ENCODE measurements around the gene HCN1.

The HCN1 gene

GRCh38 chr5:45274241-45274640 is 421.9 kb downstream of the HCN1 start:
- DNase-seq: no peak

- DNase-seq: no peak
Observed at GRCh38 chr5:45271626-45272025, 424.6 kb downstream of the HCN1 start.

- no peak for DNase-seq
Observed at GRCh38 chr5:45264447-45264846, 431.7 kb downstream of the HCN1 start.

GRCh38 chr5:45262061-45262590 is 434.1 kb downstream of the HCN1 start:
- no peak for DNase-seq

- no peak for DNase-seq
Observed at GRCh38 chr5:45261125-45261524, 435.1 kb downstream of the HCN1 start.

DNA sequence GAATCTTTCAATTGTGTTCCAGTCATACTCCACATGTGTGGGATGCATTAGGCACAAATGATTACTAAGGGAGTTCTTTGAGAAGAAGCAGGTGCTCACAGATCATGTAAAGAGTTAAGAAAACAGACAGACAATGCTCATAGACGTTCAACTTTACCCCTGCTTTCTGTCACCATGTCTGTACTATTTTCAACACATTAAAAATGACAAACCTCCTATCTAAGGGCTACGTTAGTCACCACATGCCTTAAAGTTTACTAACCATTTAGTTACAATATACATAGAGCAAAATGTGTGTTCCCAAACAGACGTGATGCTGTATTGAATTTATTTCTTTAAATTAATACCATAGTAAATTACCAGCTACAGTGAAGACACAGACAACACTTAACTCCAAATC is 435.9 kb downstream of the HCN1 start:
- DNase-seq: no peak

DNA sequence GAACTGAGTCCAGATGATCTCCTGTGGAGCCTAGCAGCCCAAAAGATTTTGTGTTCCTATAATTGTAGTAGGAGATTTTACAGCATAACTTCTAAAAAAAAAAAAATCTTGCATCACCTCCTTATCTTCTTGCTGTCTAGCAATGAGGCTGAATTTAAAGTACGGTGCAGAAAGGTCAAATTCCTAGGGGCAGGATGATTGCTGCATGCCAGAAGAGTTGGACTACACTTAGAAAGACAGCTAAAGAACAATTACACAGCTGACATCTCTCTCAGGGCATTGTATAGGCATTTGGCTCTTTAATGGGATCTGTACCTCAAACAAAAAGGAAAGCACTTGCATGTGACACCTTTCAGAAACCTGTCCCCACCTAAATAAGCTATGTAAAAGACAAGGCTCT is 443.2 kb downstream of the HCN1 start:
- DNase-seq: no peak

DNA sequence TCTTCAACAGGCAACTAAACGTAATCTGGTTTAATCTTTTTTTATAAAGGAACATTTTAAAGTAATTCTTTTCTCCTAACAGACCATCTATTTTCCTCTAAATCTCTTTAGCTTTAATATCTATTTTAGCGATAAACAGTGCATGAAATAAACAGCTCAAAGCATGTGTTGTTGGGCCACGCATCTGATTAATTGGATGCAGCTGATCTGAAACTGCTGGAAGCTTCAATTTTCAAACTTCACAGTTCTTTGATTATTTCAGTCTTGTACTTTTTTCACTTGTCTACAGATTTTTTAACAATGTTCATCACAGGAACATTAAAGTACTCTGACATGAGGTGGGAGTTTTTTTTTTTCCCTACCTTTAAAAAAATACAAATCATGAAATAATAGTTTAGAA is 443.6 kb downstream of the HCN1 start:
- DNase-seq: no peak

GRCh38 chr5:45225571-45226031 is 470.6 kb downstream of the HCN1 start:
- DNase-seq: no peak

DNA sequence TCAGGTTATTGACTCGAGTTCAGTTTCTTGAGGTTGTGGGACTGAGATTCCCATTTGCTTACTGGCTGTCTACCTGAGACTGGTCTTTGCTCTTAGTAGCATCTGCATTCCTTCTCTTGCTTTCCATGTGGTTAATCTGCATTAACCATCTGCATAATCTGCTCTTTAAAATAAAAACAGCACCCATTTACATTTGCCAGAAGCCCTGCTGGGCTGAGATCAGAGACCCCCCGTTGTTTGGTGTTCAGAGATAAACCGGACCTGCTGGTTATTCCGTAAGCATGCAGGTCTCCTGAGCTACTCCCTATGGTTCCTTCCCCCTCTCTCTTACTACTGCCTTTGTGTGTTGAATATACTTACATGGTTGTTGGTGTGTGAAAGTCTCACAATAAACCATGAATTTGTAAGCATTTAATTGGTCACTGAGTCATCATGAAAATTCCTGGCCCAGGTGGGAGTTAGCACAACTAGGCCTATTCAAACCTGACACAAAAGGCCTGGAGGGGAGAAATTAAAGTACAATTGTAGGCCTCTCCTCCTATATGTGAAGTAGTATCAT is 490.7 kb downstream of the HCN1 start:
- DNase-seq: peak; percentile 8
